Measurements from ENCODE around the gene CORO2B.

GRCh38 chr15:68643216-68643830, 64.5 kb downstream of the CORO2B start:
- no peak for TF ChIP-seq CTCF (IDR thresholded peaks at IDR 0.05; ENCODE audit: insufficient read depth, low read length, poor library complexity, severe bottlenecking)
- TF ChIP-seq EZH2phosphoT487 (conservative IDR thresholded peaks at IDR 0.05; ENCODE audit: low read length): no peak
